DND-41 (cell line): ENCODE data around the gene PDE12.

Experiments used
- EZH2 ChIP-seq: IDR thresholded peaks from 3 replicates; pipeline ENCODE4 v1.6.1; 2012; ENCODE audit warnings: borderline replicate concordance, low read depth, mild to moderate bottlenecking, moderate library complexity, low read length, inconsistent platforms; ENCODE audit not compliant: severe bottlenecking
- TF ChIP-seq, protein P1 (sequence below): IDR thresholded peaks from 2 replicates; pipeline ENCODE4 v1.5.1; 2012; ENCODE audit warnings: borderline replicate concordance, low read length, moderate library complexity, mild to moderate bottlenecking; ENCODE audit not compliant: poor library complexity, severe bottlenecking; ENCODE audit errors: extremely low read depth

DNA sequence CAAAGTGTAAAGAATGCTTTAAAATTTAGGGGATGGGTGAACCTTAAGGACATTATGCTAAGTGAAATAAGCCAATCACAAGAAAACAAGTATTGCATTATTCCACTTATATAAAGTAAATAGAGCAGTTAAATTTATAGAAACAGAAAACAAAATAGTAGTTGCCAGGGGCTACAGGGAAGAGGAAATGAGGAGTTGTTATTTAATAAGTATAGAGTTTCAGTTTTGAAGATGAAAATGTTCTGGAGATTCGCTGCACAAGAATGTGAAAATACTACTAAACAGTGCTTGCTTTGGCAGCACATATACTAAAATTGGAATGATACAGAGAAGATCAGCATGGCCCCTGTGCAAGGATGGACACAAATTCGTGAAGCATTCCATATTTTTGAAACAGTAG lies 43.9 kb upstream of the PDE12 start:
- TF ChIP-seq, protein P1, sequence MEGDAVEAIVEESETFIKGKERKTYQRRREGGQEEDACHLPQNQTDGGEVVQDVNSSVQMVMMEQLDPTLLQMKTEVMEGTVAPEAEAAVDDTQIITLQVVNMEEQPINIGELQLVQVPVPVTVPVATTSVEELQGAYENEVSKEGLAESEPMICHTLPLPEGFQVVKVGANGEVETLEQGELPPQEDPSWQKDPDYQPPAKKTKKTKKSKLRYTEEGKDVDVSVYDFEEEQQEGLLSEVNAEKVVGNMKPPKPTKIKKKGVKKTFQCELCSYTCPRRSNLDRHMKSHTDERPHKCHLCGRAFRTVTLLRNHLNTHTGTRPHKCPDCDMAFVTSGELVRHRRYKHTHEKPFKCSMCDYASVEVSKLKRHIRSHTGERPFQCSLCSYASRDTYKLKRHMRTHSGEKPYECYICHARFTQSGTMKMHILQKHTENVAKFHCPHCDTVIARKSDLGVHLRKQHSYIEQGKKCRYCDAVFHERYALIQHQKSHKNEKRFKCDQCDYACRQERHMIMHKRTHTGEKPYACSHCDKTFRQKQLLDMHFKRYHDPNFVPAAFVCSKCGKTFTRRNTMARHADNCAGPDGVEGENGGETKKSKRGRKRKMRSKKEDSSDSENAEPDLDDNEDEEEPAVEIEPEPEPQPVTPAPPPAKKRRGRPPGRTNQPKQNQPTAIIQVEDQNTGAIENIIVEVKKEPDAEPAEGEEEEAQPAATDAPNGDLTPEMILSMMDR, result no peak
- TF ChIP-seq EZH2, result no peak
